Measurements from ENCODE around the gene ZCCHC7.
"Not testable (repeated sequence)": the region's sequence is repeated elsewhere in the genome, so short reads cannot be mapped to it uniquely, and the experiment has no call there.

The ZCCHC7 gene

DNA sequence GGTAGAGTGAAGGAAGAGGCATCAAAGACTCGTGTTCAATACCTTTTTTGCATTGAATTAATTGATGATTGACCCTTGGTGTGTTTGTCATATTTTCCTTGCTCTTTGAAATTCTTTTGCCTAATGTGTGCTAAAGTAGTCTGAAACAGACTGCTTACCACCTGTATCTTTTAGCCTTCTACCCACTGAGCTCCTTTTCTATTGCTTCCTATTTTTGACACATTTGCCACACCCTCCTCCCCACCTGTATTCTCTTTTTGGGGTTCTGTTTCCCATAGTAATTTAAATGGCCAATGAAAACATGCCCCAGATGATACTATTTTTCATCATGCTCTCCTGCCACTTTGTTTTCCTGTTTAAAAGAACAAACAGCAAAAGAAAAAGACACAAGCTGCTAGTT is 78.5 kb downstream of the ZCCHC7 start:
- H3K36me3 Mint-ChIP-seq = peaks cover 32% of the 10 kb centered on the region
- CTCF ChIA-PET = no interaction called here
- DNase-seq = no peak
- H3K27me3 Mint-ChIP-seq = no peaks in the 10 kb centered on the region
- H3K4me1 Mint-ChIP-seq = peaks cover 40% of the 10 kb centered on the region
- peak overlapping the region; percentile 13 for H3K27ac Mint-ChIP-seq
- no peak overlapping the region for H3K4me3 Mint-ChIP-seq
- H3K9me3 Mint-ChIP-seq = peaks cover 6% of the 10 kb centered on the region

DNA sequence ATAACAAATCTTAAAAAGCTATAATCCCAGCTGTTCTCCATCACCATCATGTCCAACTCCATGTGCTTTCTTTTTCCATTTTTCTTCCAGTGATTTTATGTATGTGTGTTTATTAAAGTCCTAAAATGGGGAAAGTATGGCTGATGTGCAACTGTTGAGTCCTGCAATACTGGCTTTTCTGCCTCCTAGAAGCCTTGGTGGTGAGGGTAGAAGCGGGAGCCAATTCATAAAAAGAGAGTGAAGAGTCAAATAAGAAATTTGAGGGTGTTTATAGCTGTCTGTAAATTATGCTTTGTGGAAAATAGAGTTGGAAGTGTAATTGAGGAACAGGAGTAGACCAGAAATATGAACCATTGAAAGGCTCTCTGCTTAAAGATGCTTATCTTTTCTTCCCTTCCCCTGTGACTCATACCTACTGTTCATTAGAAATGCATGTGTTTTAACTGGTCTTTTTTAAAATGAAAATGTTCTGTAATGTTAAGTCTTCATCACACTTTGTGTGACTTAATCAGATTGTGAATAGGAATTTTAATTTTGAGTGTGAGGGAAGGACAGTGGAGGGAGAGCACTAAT is 80.1 kb downstream of the ZCCHC7 start:
- Mint-ChIP-seq H3K4me3 (no peak overlapping the region), H3K9me3 (peaks cover 11% of the 10 kb centered on the region), H3K27ac (no peak overlapping the region), H3K36me3 (peaks cover 35% of the 10 kb centered on the region), H3K4me1 (peaks cover 39% of the 10 kb centered on the region), H3K27me3 (no peaks in the 10 kb centered on the region)
- CTCF ChIA-PET = no interaction called here
- DNase-seq = no peak

GRCh38 chr9:37201581-37201980 is 81.2 kb downstream of the ZCCHC7 start:
- Mint-ChIP-seq H3K9me3 (peaks cover 11% of the 10 kb centered on the region), H3K4me1 (peaks cover 34% of the 10 kb centered on the region), H3K27me3 (no peaks in the 10 kb centered on the region), H3K4me3 (no peak overlapping the region), H3K36me3 (peaks cover 44% of the 10 kb centered on the region), H3K27ac (no peak overlapping the region)
- DNase-seq = no peak
- CTCF ChIA-PET = no interaction called here

DNA sequence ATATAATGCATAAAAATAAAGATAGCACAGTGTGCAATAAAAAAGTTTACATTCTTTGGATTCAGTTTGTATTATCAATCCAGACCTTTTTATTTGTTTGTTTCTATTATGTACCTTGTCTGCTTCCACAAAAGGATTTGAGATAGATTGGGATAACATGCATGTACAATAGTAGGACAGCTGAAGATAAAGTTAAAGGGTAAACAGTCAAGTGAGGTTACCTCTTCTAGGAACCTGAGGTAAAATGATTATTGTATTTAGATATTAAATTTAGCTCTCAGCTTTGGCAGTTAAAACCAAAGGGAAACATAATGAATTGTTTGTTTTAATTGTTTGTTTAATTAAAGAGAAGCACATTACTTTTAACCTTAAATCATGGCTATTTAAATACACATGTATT is 81.7 kb downstream of the ZCCHC7 start:
- Mint-ChIP-seq H3K27ac (no peak overlapping the region), H3K4me3 (no peak overlapping the region), H3K36me3 (peaks cover 48% of the 10 kb centered on the region), H3K27me3 (no peaks in the 10 kb centered on the region), H3K9me3 (peaks cover 11% of the 10 kb centered on the region), H3K4me1 (peaks cover 31% of the 10 kb centered on the region)
- DNase-seq = no peak
- CTCF ChIA-PET = no interaction called here

- H3K4me3 Mint-ChIP-seq, CTCF ChIA-PET, H3K27me3 Mint-ChIP-seq, H3K27ac Mint-ChIP-seq, DNase-seq: not testable (repeated sequence)
- Mint-ChIP-seq H3K4me1 (peaks cover 18% of the 10 kb centered on the region), H3K9me3 (peaks cover 11% of the 10 kb centered on the region), H3K36me3 (peaks cover 51% of the 10 kb centered on the region)
Measured at GRCh38 chr9:37203456-37203855, 83.1 kb downstream of the ZCCHC7 start.

GRCh38 chr9:37206121-37206620 is 85.8 kb downstream of the ZCCHC7 start:
- peaks cover 11% of the 10 kb centered on the region for H3K9me3 Mint-ChIP-seq
- peak overlapping the region; percentile 38 for H3K27ac Mint-ChIP-seq
- CTCF ChIA-PET = interaction anchor here (0.8 kb wide), 1 partner anchor 36 kb away, joined by 3 read pairs; no protein-coding TSS in a partner anchor
- peaks cover 45% of the 10 kb centered on the region for H3K36me3 Mint-ChIP-seq
- peaks cover 18% of the 10 kb centered on the region for H3K4me1 Mint-ChIP-seq
- no peak for DNase-seq
- no peak overlapping the region for H3K4me3 Mint-ChIP-seq
- H3K27me3 Mint-ChIP-seq = no peaks in the 10 kb centered on the region

- Mint-ChIP-seq H3K36me3 (peaks cover 28% of the 10 kb centered on the region), H3K9me3 (no peaks in the 10 kb centered on the region), H3K27me3 (no peaks in the 10 kb centered on the region), H3K4me1 (peaks cover 25% of the 10 kb centered on the region), H3K4me3 (no peak overlapping the region), H3K27ac (no peak overlapping the region)
- CTCF ChIA-PET = no interaction called here
- DNase-seq = no peak
Measured at GRCh38 chr9:37209431-37210386, 89.3 kb downstream of the ZCCHC7 start.

- H3K36me3 Mint-ChIP-seq = peaks cover 25% of the 10 kb centered on the region
- H3K4me1 Mint-ChIP-seq = peaks cover 25% of the 10 kb centered on the region
- no peak overlapping the region for H3K27ac Mint-ChIP-seq
- CTCF ChIA-PET = no interaction called here
- no peaks in the 10 kb centered on the region for H3K27me3 Mint-ChIP-seq
- no peaks in the 10 kb centered on the region for H3K9me3 Mint-ChIP-seq
- no peak overlapping the region for H3K4me3 Mint-ChIP-seq
- no peak for DNase-seq
Measured at GRCh38 chr9:37210737-37211523, 90.6 kb downstream of the ZCCHC7 start.

GRCh38 chr9:37212435-37212834 is 92.1 kb downstream of the ZCCHC7 start:
- Mint-ChIP-seq H3K36me3 (peaks cover 13% of the 10 kb centered on the region), H3K27me3 (no peaks in the 10 kb centered on the region), H3K27ac (no peak overlapping the region), H3K4me3 (no peak overlapping the region), H3K9me3 (no peaks in the 10 kb centered on the region), H3K4me1 (peaks cover 25% of the 10 kb centered on the region)
- DNase-seq = no peak
- CTCF ChIA-PET = interaction anchor here (0.6 to 1.1 kb wide), 2 partner anchors 54 to 118 kb away, joined by 3 read pairs; no protein-coding TSS in a partner anchor

DNA sequence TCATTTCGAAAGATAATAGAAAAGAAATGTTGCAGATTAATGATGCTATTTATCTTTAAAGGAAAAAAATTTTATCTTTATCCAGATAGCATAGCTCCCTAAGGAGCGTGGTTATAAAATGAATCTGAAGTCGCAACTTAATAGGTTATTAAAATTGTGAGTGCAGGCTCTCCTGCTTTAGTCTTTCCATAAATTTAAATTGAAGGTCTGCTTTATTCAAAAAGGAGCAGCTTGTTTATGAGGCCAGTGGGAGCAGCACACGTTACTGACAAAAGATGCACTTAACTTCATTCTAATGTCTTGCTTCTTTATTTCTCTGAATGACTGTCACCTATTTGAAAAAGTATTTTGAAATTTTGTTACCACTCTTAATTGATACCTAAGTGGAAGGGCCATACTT is 95.0 kb downstream of the ZCCHC7 start:
- CTCF ChIA-PET = no interaction called here
- Mint-ChIP-seq H3K27me3 (no peaks in the 10 kb centered on the region), H3K36me3 (peaks cover 1% of the 10 kb centered on the region), H3K4me3 (no peak overlapping the region), H3K4me1 (peaks cover 15% of the 10 kb centered on the region), H3K27ac (no peak overlapping the region), H3K9me3 (no peaks in the 10 kb centered on the region)
- DNase-seq = no peak

GRCh38 chr9:37215830-37216229 is 95.5 kb downstream of the ZCCHC7 start:
- Mint-ChIP-seq H3K27me3 (no peaks in the 10 kb centered on the region), H3K9me3 (no peaks in the 10 kb centered on the region), H3K27ac (no peak overlapping the region), H3K4me3 (no peak overlapping the region), H3K36me3 (peaks cover 1% of the 10 kb centered on the region), H3K4me1 (peaks cover 10% of the 10 kb centered on the region)
- DNase-seq = no peak
- CTCF ChIA-PET = no interaction called here

DNA sequence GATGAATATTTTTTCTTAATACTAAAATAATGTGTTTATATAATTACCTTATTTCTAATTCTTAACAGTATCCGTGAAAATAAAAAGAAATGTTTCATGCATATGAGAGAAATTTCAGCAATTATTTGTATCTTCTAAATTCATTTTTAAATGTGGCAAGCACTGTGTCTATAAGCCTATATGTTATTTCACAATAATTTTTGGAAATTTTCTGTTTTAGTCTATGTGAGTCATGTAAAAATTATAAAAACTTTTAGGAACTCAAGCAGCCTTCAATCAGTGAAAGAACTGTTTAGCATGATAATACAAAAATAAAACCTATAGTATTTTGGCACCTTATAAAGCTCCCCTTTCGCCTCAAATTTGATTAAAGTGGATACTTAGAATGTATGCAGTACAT is 96.8 kb downstream of the ZCCHC7 start:
- no peak for DNase-seq
- Mint-ChIP-seq H3K9me3 (no peaks in the 10 kb centered on the region), H3K4me1 (peaks cover 5% of the 10 kb centered on the region), H3K4me3 (no peak overlapping the region), H3K27ac (no peak overlapping the region), H3K27me3 (no peaks in the 10 kb centered on the region), H3K36me3 (peaks cover 1% of the 10 kb centered on the region)
- CTCF ChIA-PET = interaction anchor here (0.5 kb wide), 1 partner anchor 38 kb away, joined by 4 read pairs; no protein-coding TSS in a partner anchor

GRCh38 chr9:37218800-37219425 is 98.5 kb downstream of the ZCCHC7 start:
- CTCF ChIA-PET = no interaction called here
- H3K4me3 Mint-ChIP-seq = no peak overlapping the region
- H3K36me3 Mint-ChIP-seq = no peaks in the 10 kb centered on the region
- H3K4me1 Mint-ChIP-seq = no peaks in the 10 kb centered on the region
- no peak overlapping the region for H3K27ac Mint-ChIP-seq
- no peaks in the 10 kb centered on the region for H3K9me3 Mint-ChIP-seq
- no peak for DNase-seq
- no peaks in the 10 kb centered on the region for H3K27me3 Mint-ChIP-seq

DNA sequence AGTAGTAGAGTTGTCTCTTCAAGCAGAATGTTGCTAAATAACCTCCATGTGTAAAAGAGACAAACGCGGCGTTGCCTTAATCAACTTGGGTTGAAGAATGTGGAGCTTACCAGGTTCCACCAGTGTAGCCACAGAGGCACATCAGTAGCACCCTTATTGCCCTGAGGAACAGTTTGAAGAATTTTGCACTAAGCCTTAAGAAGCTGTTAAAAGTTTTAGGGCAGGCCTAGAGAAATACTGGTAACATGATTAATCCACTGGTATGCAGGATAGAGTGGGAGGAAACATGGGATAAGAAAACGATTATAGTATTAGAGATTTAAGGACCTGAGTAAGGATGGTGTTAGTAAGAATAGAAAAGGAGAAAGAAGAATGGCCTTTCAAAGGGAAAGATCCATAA is 100.6 kb downstream of the ZCCHC7 start:
- Mint-ChIP-seq H3K4me3 (no peak overlapping the region), H3K4me1 (no peaks in the 10 kb centered on the region), H3K27me3 (no peaks in the 10 kb centered on the region), H3K27ac (no peak overlapping the region), H3K9me3 (no peaks in the 10 kb centered on the region), H3K36me3 (no peaks in the 10 kb centered on the region)
- DNase-seq = no peak
- CTCF ChIA-PET = no interaction called here

Measured in activated naive CD4-positive, alpha-beta T cell treated with anti-CD3 and anti-CD28 coated beads, Interleukin-2, amount 10 ng/mL, durations not matched to agents 7 days and 5 days (primary cell).